ENCODE results near the gene IDI2. TPM values are rescaled to one million over a fixed set of nuclear protein-coding genes. Genes with fewer than 3 reads are reported as not detected.

IDI2 gene
- total RNA-seq, 1 donor from 2014 or later, result not detected

DNA sequence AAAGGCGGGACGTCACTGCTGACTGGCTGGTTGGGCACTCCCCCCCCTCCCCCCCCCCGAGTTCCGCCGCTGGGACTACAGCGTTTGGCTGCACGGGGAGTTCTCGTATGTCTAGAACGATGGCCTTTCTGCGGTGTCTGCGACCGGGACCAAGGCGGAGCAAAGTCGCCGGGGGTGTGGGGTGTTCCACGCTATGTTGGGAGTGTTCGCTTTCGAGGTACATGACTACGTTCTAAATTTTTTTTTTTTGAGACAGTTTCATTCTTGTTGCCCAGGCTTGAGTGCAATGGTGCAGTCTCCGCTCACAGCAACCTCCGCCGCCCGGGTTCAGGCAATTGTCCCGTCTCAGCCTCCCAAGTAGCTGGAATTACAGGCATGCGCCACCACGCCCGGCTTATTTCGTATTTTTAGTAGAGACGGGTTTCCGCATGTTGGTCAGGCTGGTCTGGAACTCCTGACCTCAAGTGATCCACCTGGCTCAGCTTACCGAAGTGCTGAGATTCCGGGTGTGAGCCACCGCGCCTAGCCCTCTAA, 23.8 kb upstream of the IDI2 start:
- intact Hi-C loops (cut with DNase I), result no loop called here
- TF ChIP-seq, protein P1, sequence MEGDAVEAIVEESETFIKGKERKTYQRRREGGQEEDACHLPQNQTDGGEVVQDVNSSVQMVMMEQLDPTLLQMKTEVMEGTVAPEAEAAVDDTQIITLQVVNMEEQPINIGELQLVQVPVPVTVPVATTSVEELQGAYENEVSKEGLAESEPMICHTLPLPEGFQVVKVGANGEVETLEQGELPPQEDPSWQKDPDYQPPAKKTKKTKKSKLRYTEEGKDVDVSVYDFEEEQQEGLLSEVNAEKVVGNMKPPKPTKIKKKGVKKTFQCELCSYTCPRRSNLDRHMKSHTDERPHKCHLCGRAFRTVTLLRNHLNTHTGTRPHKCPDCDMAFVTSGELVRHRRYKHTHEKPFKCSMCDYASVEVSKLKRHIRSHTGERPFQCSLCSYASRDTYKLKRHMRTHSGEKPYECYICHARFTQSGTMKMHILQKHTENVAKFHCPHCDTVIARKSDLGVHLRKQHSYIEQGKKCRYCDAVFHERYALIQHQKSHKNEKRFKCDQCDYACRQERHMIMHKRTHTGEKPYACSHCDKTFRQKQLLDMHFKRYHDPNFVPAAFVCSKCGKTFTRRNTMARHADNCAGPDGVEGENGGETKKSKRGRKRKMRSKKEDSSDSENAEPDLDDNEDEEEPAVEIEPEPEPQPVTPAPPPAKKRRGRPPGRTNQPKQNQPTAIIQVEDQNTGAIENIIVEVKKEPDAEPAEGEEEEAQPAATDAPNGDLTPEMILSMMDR (IDR thresholded peaks at IDR 0.05), result no peak
- DNase-seq, result no peak

DNA sequence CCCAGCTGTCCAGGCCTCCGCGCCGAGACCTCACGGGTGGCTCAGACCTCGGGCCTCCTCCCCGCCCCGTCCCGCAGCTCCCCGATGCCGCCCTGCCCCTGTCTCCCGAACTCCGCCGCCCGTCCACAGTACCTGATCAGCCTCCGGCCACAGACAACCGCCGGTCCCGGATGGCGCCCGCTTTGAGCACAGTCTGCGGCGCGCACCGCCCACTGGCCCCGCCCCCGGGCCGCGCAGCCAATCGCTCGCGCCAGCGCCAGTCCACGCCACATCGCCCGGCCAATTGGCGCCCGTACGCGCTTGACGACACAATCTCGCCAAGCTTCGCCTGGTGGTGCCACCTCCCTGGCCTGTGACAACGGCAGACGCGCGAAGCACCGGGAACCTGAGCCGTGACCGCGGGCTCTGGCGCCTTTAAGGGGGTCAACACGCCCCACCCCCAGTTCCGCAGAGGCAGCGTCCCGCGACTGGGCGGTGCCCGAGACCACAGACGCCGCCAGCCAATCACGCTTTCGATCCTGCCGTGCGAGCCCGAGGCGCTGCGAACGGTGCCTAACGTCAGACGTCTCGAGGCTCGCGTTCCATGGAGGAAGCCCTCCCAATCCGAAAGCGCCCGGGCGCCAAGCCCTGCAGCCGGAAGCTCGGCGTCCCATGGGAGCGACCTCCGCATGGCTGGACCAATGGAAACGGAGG, 23.2 kb upstream of the IDI2 start, which contains the start of gene IDI1:
IDI1 (minus strand) TSS at position 388 of the 693 bp plus-strand sequence; CDS start at position 272, 116 bp downstream.
- peak; percentile 95 for ATAC-seq
- Histone ChIP-seq H3K36me3 (peaks cover 21% of the 10 kb centered on the region), H3K4me3 (peak within 1 kb of the TSS; percentile 94), H3K4me1 (peaks cover 33% of the 10 kb centered on the region), H3K9me3 (no peaks in the 10 kb centered on the region), H3K27ac (peak within 1 kb of the TSS; percentile 99), H3K27me3 (no peaks in the 10 kb centered on the region)
- peak; percentile 99 for DNase-seq
- intact Hi-C loops (cut with DNase I), result no loop called here
- TF ChIP-seq, protein P1 (IDR thresholded peaks at IDR 0.05), result no peak

More for the DNA sequence above, 23.8 kb upstream of the IDI2 start:
- peak overlapping the region; percentile 94 for H3K4me3 ChIP-seq
- no peaks in the 10 kb centered on the region for H3K9me3 ChIP-seq
- no peak for ATAC-seq
- H3K27ac ChIP-seq, result peak overlapping the region; percentile 99
- peaks cover 33% of the 10 kb centered on the region for H3K4me1 ChIP-seq
- peaks cover 26% of the 10 kb centered on the region for H3K36me3 ChIP-seq
- no peaks in the 10 kb centered on the region for H3K27me3 ChIP-seq

DNA sequence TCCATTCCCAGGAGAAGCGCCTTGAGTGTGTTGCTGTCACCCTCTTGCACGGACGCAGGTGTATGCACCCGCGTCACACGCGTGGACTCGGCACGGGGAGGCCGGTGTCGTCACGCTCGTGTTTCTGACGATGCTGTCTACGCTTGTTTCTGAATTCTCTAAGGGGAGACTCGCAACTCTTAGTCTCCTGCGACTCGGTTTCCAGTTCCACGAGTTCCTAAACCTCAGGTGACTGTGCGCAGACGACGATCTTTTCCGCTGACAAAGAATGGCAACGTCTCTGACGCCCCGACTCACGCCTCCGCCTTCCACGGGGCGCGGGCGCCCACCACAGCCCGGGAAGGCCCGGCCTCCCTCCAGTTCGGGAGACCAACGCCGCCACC, 22.7 kb upstream of the IDI2 start:
- ATAC-seq (no peak), DNase-seq (peak; percentile 71)
- H3K27ac ChIP-seq, result peak overlapping the region; percentile 99
- H3K36me3 ChIP-seq, result peaks cover 17% of the 10 kb centered on the region
- peak overlapping the region; percentile 94 for H3K4me3 ChIP-seq
- no peaks in the 10 kb centered on the region for H3K9me3 ChIP-seq
- peaks cover 30% of the 10 kb centered on the region for H3K4me1 ChIP-seq
- TF ChIP-seq, protein P1 (IDR thresholded peaks at IDR 0.05), result no peak
- no peaks in the 10 kb centered on the region for H3K27me3 ChIP-seq
- intact Hi-C loops (cut with DNase I), result no loop called here

- no peak for DNase-seq
- H3K27ac ChIP-seq, result peak overlapping the region; percentile 99
- H3K36me3 ChIP-seq, result peaks cover 18% of the 10 kb centered on the region
- intact Hi-C loops (cut with DNase I), result no loop called here
- no peaks in the 10 kb centered on the region for H3K27me3 ChIP-seq
- H3K4me1 ChIP-seq, result peaks cover 30% of the 10 kb centered on the region
- no peak for ATAC-seq
- H3K4me3 ChIP-seq, result peak overlapping the region; percentile 94
- TF ChIP-seq, protein P1 (IDR thresholded peaks at IDR 0.05), result no peak
- no peaks in the 10 kb centered on the region for H3K9me3 ChIP-seq
Measured at GRCh38 chr10:1047937-1048336, 22.3 kb upstream of the IDI2 start.

DNA sequence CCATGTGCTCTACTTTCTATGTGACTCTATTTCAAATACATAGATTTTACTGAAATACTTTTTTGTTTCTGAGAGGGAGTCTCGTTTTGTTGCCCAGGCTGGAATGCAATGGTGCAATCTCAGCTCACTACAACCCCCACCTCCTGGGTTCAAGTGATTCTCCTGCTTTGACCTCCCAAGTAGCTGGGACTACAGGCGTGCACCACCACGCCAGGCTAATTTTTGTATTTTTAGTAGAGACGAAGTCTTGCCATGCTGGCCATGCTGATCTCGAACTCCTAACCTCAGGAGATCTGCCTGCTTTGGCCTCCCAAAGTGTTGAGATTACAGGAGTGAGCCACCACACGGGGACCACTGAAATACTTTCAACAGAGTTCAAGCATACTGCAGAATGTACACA, 19.8 kb upstream of the IDI2 start:
- no peak overlapping the region for H3K27ac ChIP-seq
- intact Hi-C loops (cut with DNase I), result no loop called here
- peaks cover 25% of the 10 kb centered on the region for H3K4me1 ChIP-seq
- DNase-seq, result no peak
- no peaks in the 10 kb centered on the region for H3K9me3 ChIP-seq
- H3K36me3 ChIP-seq, result peaks cover 31% of the 10 kb centered on the region
- TF ChIP-seq, protein P1 (IDR thresholded peaks at IDR 0.05), result no peak
- H3K4me3 ChIP-seq, result no peak overlapping the region
- H3K27me3 ChIP-seq, result no peaks in the 10 kb centered on the region
- no peak for ATAC-seq

All from upper lobe of right lung (tissue), 1 donor.